Esophagus (tissue), 2 donors: ENCODE data around the gene ESPL1. TPM values are rescaled to one million over a fixed set of nuclear protein-coding genes. Genes with fewer than 3 reads are reported as not detected.

Source experiments
- H3K27ac ChIP-seq, 2 donors: one replicate each; pipeline ENCODE4 v1.5.1; 2013; ENCODE audit warnings: low read depth in 2 of 2, mild to moderate bottlenecking in 2 of 2, inconsistent platforms in 1 of 2, low read length in 1 of 2, moderate library complexity in 1 of 2
- H3K27me3 ChIP-seq, 2 donors: one replicate each; pipeline ENCODE4 v1.6.1; 2013; ENCODE audit warnings: low read length in 2 of 2, control low read depth in 1 of 2, mild to moderate bottlenecking in 1 of 2; ENCODE audit not compliant: insufficient read depth in 2 of 2, control insufficient read depth in 1 of 2
- H3K36me3 ChIP-seq, 2 donors: one replicate each; pipeline ENCODE4 v1.6.1; 2013; ENCODE audit warnings: low read length in 1 of 2; ENCODE audit not compliant: control insufficient read depth in 2 of 2, insufficient read depth in 2 of 2
- H3K4me1 ChIP-seq, 2 donors: one replicate each; pipeline ENCODE4 v1.6.1; 2013; ENCODE audit warnings: low read length in 1 of 2; ENCODE audit not compliant: control insufficient read depth in 2 of 2, insufficient read depth in 2 of 2
- H3K4me3 ChIP-seq, 2 donors: one replicate each; pipeline ENCODE4 v1.5.1; 2013; ENCODE audit warnings: low read length in 2 of 2, mild to moderate bottlenecking in 2 of 2, low read depth in 1 of 2, moderate library complexity in 1 of 2
- H3K9me3 ChIP-seq, 2 donors: one replicate each; pipeline ENCODE4 v1.6.1; 2013; ENCODE audit warnings: mild to moderate bottlenecking in 2 of 2, low read depth in 1 of 2, low read length in 1 of 2, moderate library complexity in 1 of 2; ENCODE audit not compliant: control insufficient read depth in 2 of 2, insufficient read depth in 1 of 2
- WGBS, 2 donors: extraction: QIAGEN DNeasy Blood & Tissue Kit; methylation state at CpG; one replicate each; pipeline ENCODE4 v1.1.7; 2013; 5-methylcytosine and 5-hydroxymethylcytosine counted together
- polyA plus RNA-seq, 2 donors: library from polyadenylated mRNA; stranded (reverse); fragments of 200-250 nt; gene quantifications; one replicate each; pipeline ENCODE4 v1.2.3, GENCODE V29; 2013
- donor health status: healthy with polysubstance abuse.
- donor health status: Bipolar disorder and iron deficiency.

The ESPL1 gene
- polyA plus RNA-seq, 2 donors = 43.8 to 66.1 TPM

DNA sequence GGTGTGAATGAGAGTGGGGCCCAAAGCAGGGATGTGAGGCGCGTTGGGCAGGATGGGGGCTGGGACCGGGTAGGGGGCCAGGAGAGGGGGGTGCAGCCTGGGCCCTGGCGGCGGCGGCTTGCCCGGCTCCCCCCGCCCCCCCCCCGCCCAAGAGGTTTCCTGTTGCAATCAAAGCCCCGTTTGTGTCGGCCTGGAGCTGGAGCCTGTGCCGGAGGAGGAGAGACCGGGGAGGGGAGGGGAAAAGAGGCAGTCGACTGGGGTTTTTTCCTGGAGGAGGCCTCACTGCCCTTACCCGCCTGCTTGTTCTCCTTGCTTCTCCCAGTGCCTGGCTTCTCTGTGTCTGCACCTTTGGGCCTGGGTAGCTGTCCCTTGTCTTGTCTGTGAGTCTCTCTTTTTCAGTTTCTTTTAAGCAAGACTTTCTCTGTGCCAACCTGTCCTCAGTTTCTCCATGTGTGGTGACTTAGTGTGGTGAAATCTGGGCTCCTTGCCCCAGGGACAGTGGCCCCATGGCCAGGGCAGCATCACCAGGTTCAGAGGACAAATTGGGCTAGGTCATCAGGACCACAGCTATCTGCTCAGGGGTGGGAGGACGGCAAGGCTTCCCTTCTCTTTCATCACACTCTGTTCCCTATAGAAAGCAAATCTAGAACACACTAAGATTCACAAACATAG, 44.6 kb upstream of the ESPL1 start:
- Histone ChIP-seq H3K27ac (peak overlapping the region; percentile 91 to 92), H3K9me3 (no peaks in the 10 kb centered on the region), H3K27me3 (no peaks in the 10 kb centered on the region), H3K36me3 (peaks cover 0 to 9% of the 10 kb centered on the region in 2 donors), H3K4me3 (peak overlapping the region; percentile 6 to 20), H3K4me1 (peaks cover 9 to 35% of the 10 kb centered on the region in 2 donors)
- 12 to 23% methylated on average over 15 to 16 of the region's 16 CpGs for WGBS, 2 donors

DNA sequence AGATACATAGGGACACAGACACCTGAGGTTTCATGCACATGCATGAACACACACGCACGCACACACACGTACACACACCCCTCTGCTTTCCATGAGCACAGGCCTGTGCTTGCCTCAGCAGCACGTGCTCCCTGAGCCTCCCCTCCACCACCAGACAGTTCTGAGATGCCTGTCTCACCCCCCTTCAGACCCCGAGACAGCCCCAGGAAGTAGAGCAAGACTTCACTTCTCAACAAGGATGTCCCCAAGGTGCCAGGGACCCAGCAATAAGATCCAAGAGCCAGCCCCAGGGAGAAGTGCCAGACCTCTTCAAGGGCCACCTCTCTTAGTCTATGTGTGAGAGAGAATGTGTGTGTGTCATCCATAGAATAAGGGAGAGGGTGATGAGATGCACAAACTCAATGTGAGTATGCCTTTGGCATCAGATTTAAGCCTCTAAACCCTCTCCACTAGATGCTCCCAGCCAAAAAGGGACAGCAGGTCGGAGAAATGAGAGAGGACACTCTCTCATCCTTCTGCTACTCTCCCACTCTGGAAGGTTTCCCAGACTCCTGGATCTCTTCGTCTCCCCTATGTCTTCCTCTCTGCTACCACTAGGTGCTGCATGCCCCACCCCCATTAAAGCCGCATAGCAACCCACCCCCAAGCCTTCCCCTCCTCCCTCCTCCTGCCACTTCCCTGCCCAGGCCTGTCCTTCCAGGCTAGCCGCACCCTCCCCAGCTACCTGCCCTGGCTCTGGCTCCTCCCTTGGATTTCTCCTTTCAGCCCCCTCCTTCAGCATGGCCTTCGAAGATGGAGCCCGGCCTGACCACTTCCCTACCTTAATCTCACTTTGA, 43.8 kb upstream of the ESPL1 start:
- peak overlapping the region; percentile 91 to 92 for H3K27ac ChIP-seq
- no peaks in the 10 kb centered on the region for H3K27me3 ChIP-seq
- WGBS, 2 donors = 36 to 50% methylated on average over 11 of the region's 11 CpGs
- peaks cover 0 to 10% of the 10 kb centered on the region in 2 donors for H3K36me3 ChIP-seq
- H3K9me3 ChIP-seq = no peaks in the 10 kb centered on the region
- no peak overlapping the region for H3K4me3 ChIP-seq
- peaks cover 7 to 34% of the 10 kb centered on the region in 2 donors for H3K4me1 ChIP-seq

DNA sequence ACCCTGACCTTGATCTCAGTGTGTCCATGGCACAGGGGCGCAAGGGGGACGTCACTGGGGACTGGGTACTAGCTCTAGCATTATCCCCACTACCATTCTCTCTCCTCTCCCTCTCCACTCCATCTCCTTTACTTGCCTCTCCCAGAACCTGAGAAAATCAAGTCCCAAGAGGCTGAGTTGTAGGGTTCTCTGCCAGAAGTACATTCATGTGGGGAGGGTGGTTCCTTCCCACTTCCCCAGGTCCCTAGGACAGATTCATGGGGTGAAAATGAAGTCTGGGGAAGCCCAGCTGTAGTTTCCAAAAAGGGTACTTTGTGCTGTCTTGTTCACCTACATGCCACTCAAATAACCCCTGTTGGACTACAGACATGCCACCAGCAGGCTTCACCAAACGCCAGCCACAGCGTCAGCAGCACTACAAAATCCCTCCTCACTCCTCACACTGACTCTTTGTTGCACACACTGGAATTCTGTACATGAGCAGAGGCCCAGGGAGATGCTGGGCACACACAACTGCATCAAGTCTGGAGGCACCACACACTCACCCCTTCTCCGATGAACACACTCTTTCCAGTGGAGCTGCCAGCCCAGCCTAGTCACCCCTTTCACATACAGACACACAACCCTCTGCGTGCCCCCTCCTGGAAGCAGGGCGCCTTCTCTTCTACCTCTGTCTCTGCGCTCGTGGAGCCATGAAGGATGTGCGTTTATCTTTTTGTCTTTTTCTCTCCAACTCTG, 43.0 kb upstream of the ESPL1 start:
- peaks cover 7 to 37% of the 10 kb centered on the region in 2 donors for H3K4me1 ChIP-seq

DNA sequence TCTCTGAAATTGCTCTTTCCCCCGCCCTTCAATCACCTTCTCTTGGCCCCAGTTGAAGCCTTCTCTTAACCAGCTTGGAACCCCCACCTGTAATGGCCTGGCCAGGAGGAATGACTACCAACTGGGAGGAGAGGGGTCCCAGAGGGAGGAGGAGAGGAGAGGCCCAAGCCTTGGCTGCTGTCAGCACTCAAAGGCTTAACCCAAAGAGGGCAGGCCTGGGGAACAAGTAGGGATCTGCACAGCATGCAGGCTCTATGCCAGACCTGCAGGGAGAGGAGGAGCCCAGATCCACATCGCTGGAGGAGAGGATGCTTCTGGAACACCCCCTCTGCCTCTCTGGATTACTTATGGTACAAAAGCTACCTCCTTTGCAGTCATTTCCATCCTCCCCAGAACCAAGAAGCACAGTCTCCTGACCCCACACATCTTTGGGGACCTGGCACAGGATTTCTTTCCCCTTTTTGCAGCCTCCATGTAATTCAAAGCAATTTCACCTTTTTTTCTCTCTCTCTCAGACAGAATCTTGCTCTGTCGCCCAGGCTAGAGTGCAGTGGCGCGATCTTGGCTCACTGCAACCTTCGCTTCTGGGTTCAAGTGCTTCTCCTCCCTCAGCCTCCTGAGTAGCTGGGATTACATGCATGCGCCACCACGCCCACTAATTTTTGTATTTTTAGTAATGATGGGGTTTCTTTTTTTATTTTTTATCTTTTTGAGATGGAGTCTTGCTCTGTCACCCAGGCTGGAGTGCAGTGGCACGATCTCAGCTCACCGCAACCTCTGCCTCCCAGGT, 42.3 kb upstream of the ESPL1 start:
- Histone ChIP-seq H3K4me1 (peaks cover 11 to 37% of the 10 kb centered on the region in 2 donors), H3K9me3 (no peaks in the 10 kb centered on the region), H3K36me3 (peaks cover 0 to 15% of the 10 kb centered on the region in 2 donors), H3K27me3 (no peaks in the 10 kb centered on the region), H3K4me3 (peak overlapping the region in 1 of 2 donors; percentile 23), H3K27ac (peak overlapping the region; percentile 91 to 92)
- 62 to 68% methylated on average over 10 of the region's 10 CpGs for WGBS, 2 donors

More for the DNA sequence above, 43.0 kb upstream of the ESPL1 start:
- no peaks in the 10 kb centered on the region for H3K27me3 ChIP-seq
- H3K27ac ChIP-seq = peak overlapping the region; percentile 91 to 92
- H3K36me3 ChIP-seq = peaks cover 0 to 15% of the 10 kb centered on the region in 2 donors
- no peaks in the 10 kb centered on the region for H3K9me3 ChIP-seq
- peak overlapping the region in 1 of 2 donors; percentile 23 for H3K4me3 ChIP-seq
- whole genome bisulfite sequencing, 2 donors = 48 to 60% methylated on average over 10 of the region's 10 CpGs

DNA sequence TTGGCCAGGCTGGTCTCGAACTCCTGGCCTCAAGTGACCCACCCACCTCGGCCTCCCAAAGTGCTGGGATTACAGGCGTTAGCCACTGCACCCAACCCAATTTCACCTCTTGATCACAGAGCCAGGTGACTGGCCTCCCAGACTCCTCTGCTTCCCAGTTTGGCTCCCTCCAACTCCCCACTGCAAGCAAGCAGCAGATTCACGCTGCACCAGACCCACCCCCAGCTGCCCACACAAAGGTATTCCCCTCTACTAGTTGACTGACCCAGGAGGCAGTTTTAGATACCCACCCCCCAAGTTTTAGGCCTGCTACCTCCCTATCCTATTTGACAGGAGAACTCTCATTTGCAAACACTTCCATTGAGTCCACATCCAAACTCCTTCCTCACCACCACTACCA, 41.3 kb upstream of the ESPL1 start:
- H3K4me3 ChIP-seq = no peak overlapping the region
- peak overlapping the region; percentile 87 for H3K27ac ChIP-seq
- peaks cover 0 to 15% of the 10 kb centered on the region in 2 donors for H3K36me3 ChIP-seq
- peaks cover 11 to 37% of the 10 kb centered on the region in 2 donors for H3K4me1 ChIP-seq
- H3K27me3 ChIP-seq = no peaks in the 10 kb centered on the region
- H3K9me3 ChIP-seq = no peaks in the 10 kb centered on the region
- WGBS, 2 donors = 83 to 84% methylated on average over 4 of the region's 4 CpGs

DNA sequence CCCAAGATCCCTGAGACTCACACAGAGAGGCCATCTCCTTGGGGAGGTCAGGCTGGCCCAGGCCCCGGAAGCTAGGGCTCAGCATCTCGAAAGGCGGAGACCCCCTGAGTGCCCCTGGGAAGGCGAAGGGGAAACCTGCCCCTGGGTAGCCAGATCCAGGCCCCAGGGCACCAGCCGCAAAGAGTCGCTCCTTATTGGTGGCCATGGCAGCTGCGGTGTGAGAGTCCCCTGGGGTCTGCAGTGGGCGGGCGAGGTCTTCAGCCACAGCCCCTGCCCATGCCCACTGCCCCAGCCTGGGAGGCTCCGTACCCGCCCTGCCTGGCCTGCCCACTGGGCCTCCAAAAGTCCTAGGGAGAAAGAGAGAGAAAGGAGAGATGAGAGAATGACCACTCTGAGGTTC, 40.8 kb upstream of the ESPL1 start:
- Histone ChIP-seq H3K4me3 (peak overlapping the region in 1 of 2 donors; percentile 11), H3K36me3 (peaks cover 0 to 15% of the 10 kb centered on the region in 2 donors), H3K9me3 (no peaks in the 10 kb centered on the region), H3K27ac (peak overlapping the region; percentile 87), H3K4me1 (peaks cover 11 to 36% of the 10 kb centered on the region in 2 donors), H3K27me3 (no peaks in the 10 kb centered on the region)
- WGBS, 2 donors = 94% methylated on average over 11 of the region's 11 CpGs

DNA sequence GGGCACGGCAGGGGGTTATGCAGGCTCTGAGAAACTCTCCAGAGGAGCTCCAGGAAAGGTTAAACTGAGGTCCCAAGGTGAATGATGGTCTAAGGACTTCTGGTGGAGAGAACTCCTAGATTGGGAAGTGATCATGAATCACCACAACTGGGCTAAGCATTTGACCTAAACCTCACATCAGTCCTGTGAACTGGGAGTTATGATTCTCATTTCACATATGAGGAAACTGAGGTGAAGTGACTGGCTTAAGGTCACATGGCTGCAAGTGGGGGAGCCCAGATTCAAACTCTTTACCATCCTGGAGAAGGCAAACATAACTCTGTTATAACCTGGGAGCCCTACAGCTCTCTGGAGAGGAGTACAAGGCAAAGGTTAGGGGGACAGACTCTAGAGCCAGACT, 40.3 kb upstream of the ESPL1 start:
- Histone ChIP-seq H3K36me3 (peaks cover 0 to 15% of the 10 kb centered on the region in 2 donors), H3K4me3 (peak overlapping the region in 1 of 2 donors; percentile 11), H3K27me3 (no peaks in the 10 kb centered on the region), H3K4me1 (peaks cover 11 to 35% of the 10 kb centered on the region in 2 donors), H3K9me3 (no peaks in the 10 kb centered on the region), H3K27ac (peak overlapping the region; percentile 87)
- WGBS, 2 donors = 73 to 82% methylated on average over 1 of the region's 1 CpG

DNA sequence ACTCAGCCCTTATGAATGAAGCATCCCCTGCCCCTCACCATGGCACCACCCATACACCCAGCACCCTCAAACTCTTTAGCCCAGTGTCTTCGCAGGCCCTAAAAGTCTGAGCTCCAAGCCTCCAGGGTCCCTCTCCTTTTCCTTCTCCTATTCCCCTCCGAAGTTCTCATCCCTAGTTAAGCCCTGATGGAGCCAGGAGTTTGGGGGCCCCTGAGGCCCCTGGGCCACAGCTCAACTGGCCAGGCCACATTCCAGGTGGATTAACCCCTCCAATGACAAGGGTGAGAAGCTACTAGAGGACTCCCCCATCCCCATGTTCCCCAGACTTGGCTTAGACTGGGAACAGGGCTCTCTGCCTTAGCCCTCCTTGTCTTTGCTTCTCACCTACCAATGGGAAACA, 38.6 kb upstream of the ESPL1 start:
- H3K4me3 ChIP-seq = peak overlapping the region; percentile 59 to 90
- 60 to 68% methylated on average over 2 of the region's 2 CpGs for WGBS, 2 donors

More for the DNA sequence above, 38.6 kb upstream of the ESPL1 start:
- Histone ChIP-seq H3K9me3 (no peaks in the 10 kb centered on the region), H3K4me1 (peaks cover 7 to 37% of the 10 kb centered on the region in 2 donors), H3K36me3 (peaks cover 0 to 15% of the 10 kb centered on the region in 2 donors), H3K27me3 (no peaks in the 10 kb centered on the region), H3K27ac (peak overlapping the region; percentile 87 to 98)
